Measurements from ENCODE around the gene ZNF184. TPM values are rescaled to one million over a fixed set of nuclear protein-coding genes. Genes with fewer than 3 reads are reported as not detected.

The ZNF184 gene
- total and polyA plus RNA-seq, 9 of the 15 experiments (the other 6 are each of a cell fraction or from before 2014, with no cell fraction given) = 7.6 to 22.2 (median 12.8) TPM

DNA sequence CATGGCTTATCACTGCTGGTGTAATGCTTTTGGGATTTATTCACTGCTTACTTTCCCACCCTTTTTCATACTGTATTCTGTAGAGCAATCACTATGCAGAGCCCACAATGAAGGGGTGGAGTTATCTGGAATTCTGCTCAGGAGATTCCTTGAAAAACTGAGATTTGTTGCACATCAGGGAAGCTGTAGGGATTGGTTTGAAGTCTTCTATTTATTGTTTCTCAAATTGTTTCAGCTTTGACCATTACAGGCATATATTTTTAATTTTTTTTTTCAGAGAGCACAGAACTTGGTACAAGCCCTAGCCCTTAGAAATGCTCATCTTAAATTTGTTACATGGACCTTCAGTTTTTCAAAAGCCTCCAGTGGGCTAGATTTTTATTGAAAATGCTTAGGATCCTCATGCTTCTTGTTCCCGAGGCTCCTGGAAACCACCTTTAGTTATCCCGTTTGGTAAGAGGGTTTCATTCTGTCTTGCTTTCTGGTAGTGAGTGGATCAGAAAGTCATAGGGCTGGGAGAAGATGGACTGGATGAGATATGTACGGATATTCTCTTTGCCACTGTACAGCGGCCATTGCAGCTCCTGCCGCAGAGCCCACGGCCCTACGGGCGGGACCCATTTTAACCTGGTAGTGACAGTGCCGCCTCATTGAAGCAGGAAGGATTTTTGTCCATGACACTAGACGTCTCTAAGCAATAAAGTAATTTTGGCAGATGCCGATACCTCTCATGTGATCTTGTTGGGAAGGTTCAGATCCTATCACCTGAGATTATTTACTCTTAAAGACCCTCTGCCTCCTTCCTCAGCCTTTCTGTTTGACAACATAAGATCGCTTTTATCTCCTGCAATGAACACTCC, 45.3 kb upstream of the ZNF184 start (continued):
- TF ChIP-seq ZNF232 (CRISPR knock-in tag; IDR thresholded peaks at IDR 0.05) = no peak
- TF ChIP-seq RBM15 (IDR thresholded peaks at IDR 0.05; ENCODE audit: insufficient read depth, low read length) = no peak
- no peak for TF ChIP-seq POU5F1 (IDR thresholded peaks at IDR 0.05; ENCODE audit: borderline replicate concordance, low read depth, low read length, partially characterized antibody)
- TF ChIP-seq ZNF184 (CRISPR knock-in tag; IDR thresholded peaks at IDR 0.05) = no peak
- TF ChIP-seq ZNF263 (CRISPR knock-in tag; IDR thresholded peaks at IDR 0.05; ENCODE audit: borderline replicate concordance) = no peak
- no peak for TF ChIP-seq ZNF165 (CRISPR knock-in tag; IDR thresholded peaks at IDR 0.05; ENCODE audit: borderline replicate concordance)
- TF ChIP-seq ZNF778 (CRISPR knock-in tag; IDR thresholded peaks at IDR 0.05) = no peak
- no peak for TF ChIP-seq ZNF253 (CRISPR knock-in tag; conservative IDR thresholded peaks at IDR 0.05)
- TF ChIP-seq, protein P1, sequence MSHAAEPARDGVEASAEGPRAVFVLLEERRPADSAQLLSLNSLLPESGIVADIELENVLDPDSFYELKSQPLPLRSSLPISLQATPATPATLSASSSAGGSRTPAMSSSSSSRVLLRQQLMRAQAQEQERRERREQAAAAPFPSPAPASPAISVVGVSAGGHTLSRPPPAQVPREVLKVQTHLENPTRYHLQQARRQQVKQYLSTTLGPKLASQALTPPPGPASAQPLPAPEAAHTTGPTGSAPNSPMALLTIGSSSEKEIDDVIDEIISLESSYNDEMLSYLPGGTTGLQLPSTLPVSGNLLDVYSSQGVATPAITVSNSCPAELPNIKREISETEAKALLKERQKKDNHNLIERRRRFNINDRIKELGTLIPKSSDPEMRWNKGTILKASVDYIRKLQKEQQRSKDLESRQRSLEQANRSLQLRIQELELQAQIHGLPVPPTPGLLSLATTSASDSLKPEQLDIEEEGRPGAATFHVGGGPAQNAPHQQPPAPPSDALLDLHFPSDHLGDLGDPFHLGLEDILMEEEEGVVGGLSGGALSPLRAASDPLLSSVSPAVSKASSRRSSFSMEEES (CRISPR knock-in tag; IDR thresholded peaks at IDR 0.05) = no peak
- TF ChIP-seq, protein P2, sequence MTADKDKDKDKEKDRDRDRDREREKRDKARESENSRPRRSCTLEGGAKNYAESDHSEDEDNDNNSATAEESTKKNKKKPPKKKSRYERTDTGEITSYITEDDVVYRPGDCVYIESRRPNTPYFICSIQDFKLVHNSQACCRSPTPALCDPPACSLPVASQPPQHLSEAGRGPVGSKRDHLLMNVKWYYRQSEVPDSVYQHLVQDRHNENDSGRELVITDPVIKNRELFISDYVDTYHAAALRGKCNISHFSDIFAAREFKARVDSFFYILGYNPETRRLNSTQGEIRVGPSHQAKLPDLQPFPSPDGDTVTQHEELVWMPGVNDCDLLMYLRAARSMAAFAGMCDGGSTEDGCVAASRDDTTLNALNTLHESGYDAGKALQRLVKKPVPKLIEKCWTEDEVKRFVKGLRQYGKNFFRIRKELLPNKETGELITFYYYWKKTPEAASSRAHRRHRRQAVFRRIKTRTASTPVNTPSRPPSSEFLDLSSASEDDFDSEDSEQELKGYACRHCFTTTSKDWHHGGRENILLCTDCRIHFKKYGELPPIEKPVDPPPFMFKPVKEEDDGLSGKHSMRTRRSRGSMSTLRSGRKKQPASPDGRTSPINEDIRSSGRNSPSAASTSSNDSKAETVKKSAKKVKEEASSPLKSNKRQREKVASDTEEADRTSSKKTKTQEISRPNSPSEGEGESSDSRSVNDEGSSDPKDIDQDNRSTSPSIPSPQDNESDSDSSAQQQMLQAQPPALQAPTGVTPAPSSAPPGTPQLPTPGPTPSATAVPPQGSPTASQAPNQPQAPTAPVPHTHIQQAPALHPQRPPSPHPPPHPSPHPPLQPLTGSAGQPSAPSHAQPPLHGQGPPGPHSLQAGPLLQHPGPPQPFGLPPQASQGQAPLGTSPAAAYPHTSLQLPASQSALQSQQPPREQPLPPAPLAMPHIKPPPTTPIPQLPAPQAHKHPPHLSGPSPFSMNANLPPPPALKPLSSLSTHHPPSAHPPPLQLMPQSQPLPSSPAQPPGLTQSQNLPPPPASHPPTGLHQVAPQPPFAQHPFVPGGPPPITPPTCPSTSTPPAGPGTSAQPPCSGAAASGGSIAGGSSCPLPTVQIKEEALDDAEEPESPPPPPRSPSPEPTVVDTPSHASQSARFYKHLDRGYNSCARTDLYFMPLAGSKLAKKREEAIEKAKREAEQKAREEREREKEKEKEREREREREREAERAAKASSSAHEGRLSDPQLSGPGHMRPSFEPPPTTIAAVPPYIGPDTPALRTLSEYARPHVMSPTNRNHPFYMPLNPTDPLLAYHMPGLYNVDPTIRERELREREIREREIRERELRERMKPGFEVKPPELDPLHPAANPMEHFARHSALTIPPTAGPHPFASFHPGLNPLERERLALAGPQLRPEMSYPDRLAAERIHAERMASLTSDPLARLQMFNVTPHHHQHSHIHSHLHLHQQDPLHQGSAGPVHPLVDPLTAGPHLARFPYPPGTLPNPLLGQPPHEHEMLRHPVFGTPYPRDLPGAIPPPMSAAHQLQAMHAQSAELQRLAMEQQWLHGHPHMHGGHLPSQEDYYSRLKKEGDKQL (CRISPR knock-in tag; IDR thresholded peaks at IDR 0.05; ENCODE audit: borderline replicate concordance) = no peak
- TF ChIP-seq, protein P3, sequence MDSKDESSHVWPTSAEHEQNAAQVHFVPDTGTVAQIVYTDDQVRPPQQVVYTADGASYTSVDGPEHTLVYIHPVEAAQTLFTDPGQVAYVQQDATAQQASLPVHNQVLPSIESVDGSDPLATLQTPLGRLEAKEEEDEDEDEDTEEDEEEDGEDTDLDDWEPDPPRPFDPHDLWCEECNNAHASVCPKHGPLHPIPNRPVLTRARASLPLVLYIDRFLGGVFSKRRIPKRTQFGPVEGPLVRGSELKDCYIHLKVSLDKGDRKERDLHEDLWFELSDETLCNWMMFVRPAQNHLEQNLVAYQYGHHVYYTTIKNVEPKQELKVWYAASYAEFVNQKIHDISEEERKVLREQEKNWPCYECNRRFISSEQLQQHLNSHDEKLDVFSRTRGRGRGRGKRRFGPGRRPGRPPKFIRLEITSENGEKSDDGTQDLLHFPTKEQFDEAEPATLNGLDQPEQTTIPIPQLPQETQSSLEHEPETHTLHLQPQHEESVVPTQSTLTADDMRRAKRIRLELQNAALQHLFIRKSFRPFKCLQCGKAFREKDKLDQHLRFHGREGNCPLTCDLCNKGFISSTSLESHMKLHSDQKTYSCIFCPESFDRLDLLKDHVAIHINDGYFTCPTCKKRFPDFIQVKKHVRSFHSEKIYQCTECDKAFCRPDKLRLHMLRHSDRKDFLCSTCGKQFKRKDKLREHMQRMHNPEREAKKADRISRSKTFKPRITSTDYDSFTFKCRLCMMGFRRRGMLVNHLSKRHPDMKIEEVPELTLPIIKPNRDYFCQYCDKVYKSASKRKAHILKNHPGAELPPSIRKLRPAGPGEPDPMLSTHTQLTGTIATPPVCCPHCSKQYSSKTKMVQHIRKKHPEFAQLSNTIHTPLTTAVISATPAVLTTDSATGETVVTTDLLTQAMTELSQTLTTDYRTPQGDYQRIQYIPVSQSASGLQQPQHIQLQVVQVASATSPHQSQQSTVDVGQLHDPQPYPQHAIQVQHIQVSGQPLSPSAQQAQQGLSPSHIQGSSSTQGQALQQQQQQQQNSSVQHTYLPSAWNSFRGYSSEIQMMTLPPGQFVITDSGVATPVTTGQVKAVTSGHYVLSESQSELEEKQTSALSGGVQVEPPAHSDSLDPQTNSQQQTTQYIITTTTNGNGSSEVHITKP (IDR thresholded peaks at IDR 0.05; ENCODE audit: partially characterized antibody) = no peak
- TF ChIP-seq TAF15 (IDR thresholded peaks at IDR 0.05; ENCODE audit: low read depth, low read length) = no peak

All from K562 (cell line).